Measurements from ENCODE around the gene DACT3. TPM values are rescaled to one million over a fixed set of nuclear protein-coding genes. Genes with fewer than 3 reads are reported as not detected.
A peak's percentile ranks its signal among the peaks of the same experiment; 100 is the strongest.

Gene DACT3
- total and polyA plus RNA-seq, 2 donors (not counting 1 experiment from before 2014, with no cell fraction given), result 5.6 to 11.5 TPM

- Histone ChIP-seq H3K36me3 (ENCODE audit: control insufficient read depth, insufficient read depth, low read length) (no peaks in the 10 kb centered on the region), H3K4me2 (ENCODE audit: extremely low read depth, insufficient read depth, low read length) (no peak overlapping the region), H3K79me2 (ENCODE audit: control insufficient read depth, insufficient read depth, low read length) (no peaks in the 10 kb centered on the region), H3K9ac (ENCODE audit: insufficient read depth, low read length) (no peak overlapping the region), H2AFZ (ENCODE audit: low read length) (no peak overlapping the region), H4K20me1 (ENCODE audit: control insufficient read depth, extremely low read depth, insufficient read depth, low read length) (no peaks in the 10 kb centered on the region), H3K27me3 (ENCODE audit: control insufficient read depth, insufficient read depth, low read length) (peaks cover 2% of the 10 kb centered on the region), H3K4me3 (replicated peaks in 1 of 4; ENCODE audit: control extremely low read depth in 1 of 4, insufficient read depth in 1 of 4, low read depth in 3 of 4, low read length in 4 of 4) (peak overlapping the region in 1 of 4 experiments; percentile 32), H3K27ac (ENCODE audit: insufficient read depth, low read length) (no peak overlapping the region), H3K9me3 (ENCODE audit: control insufficient read depth, insufficient read depth, low read depth, low read length) (no peaks in the 10 kb centered on the region), H3K4me1 (ENCODE audit: control insufficient read depth, extremely low read depth, insufficient read depth, low read length) (peaks cover 17% of the 10 kb centered on the region)
- peak; percentile 62 to 73 for DNase-seq (ENCODE audit: low read depth in 2 of 2)
- TF ChIP-seq CTCF (conservative IDR thresholded peaks at IDR 0.05 in 1 of 2, IDR thresholded peaks at IDR 0.05 in 1 of 2; ENCODE audit: low read depth in 1 of 2, low read length in 2 of 2) (no peak), EZH2 (IDR thresholded peaks at IDR 0.05; ENCODE audit: low read length, missing control alignments) (no peak)
These were observed 26.8 kb downstream of the DACT3 start for GRCh38 chr19:46634045-46634655.

- Histone ChIP-seq H3K9ac (ENCODE audit: insufficient read depth, low read length) (no peak overlapping the region), H3K4me2 (ENCODE audit: extremely low read depth, insufficient read depth, low read length) (no peak overlapping the region), H3K9me3 (ENCODE audit: control insufficient read depth, insufficient read depth, low read depth, low read length) (no peaks in the 10 kb centered on the region), H3K36me3 (ENCODE audit: control insufficient read depth, insufficient read depth, low read length) (no peaks in the 10 kb centered on the region), H3K27ac (ENCODE audit: insufficient read depth, low read length) (no peak overlapping the region), H3K27me3 (ENCODE audit: control insufficient read depth, insufficient read depth, low read length) (peaks cover 2% of the 10 kb centered on the region), H2AFZ (ENCODE audit: low read length) (no peak overlapping the region), H3K79me2 (ENCODE audit: control insufficient read depth, insufficient read depth, low read length) (no peaks in the 10 kb centered on the region), H3K4me3 (replicated peaks in 1 of 4; ENCODE audit: control extremely low read depth in 1 of 4, insufficient read depth in 1 of 4, low read depth in 3 of 4, low read length in 4 of 4) (no peak overlapping the region), H3K4me1 (ENCODE audit: control insufficient read depth, extremely low read depth, insufficient read depth, low read length) (peaks cover 13% of the 10 kb centered on the region), H4K20me1 (ENCODE audit: control insufficient read depth, extremely low read depth, insufficient read depth, low read length) (no peaks in the 10 kb centered on the region)
- TF ChIP-seq CTCF (conservative IDR thresholded peaks at IDR 0.05 in 1 of 2, IDR thresholded peaks at IDR 0.05 in 1 of 2; ENCODE audit: low read depth in 1 of 2, low read length in 2 of 2), result no peak
- DNase-seq (ENCODE audit: low read depth in 2 of 2), result no peak
These were observed 27.9 kb downstream of the DACT3 start for GRCh38 chr19:46633130-46633529.

GRCh38 chr19:46631481-46631880 is 29.5 kb downstream of the DACT3 start:
- no peak overlapping the region for H3K27ac ChIP-seq (ENCODE audit: insufficient read depth, low read length)
- TF ChIP-seq CTCF (conservative IDR thresholded peaks at IDR 0.05 in 1 of 2, IDR thresholded peaks at IDR 0.05 in 1 of 2; ENCODE audit: low read depth in 1 of 2, low read length in 2 of 2), result no peak
- no peak overlapping the region for H3K4me2 ChIP-seq (ENCODE audit: extremely low read depth, insufficient read depth, low read length)

More at GRCh38 chr19:46631481-46631880, 29.5 kb downstream of the DACT3 start:
- Histone ChIP-seq H2AFZ (ENCODE audit: low read length) (no peak overlapping the region), H3K9ac (ENCODE audit: insufficient read depth, low read length) (no peak overlapping the region), H3K4me1 (ENCODE audit: control insufficient read depth, extremely low read depth, insufficient read depth, low read length) (peaks cover 13% of the 10 kb centered on the region), H4K20me1 (ENCODE audit: control insufficient read depth, extremely low read depth, insufficient read depth, low read length) (no peaks in the 10 kb centered on the region), H3K79me2 (ENCODE audit: control insufficient read depth, insufficient read depth, low read length) (no peaks in the 10 kb centered on the region), H3K9me3 (ENCODE audit: control insufficient read depth, insufficient read depth, low read depth, low read length) (no peaks in the 10 kb centered on the region), H3K36me3 (ENCODE audit: control insufficient read depth, insufficient read depth, low read length) (no peaks in the 10 kb centered on the region), H3K4me3 (replicated peaks in 1 of 4; ENCODE audit: control extremely low read depth in 1 of 4, insufficient read depth in 1 of 4, low read depth in 3 of 4, low read length in 4 of 4) (no peak overlapping the region), H3K27me3 (ENCODE audit: control insufficient read depth, insufficient read depth, low read length) (no peaks in the 10 kb centered on the region)
- DNase-seq (ENCODE audit: low read depth in 2 of 2), result peak in 1 of 2 donors; percentile 29
